ENCODE data around the gene SLC24A4. TPM values are rescaled to one million over a fixed set of nuclear protein-coding genes. Genes with fewer than 3 reads are reported as not detected.

Gene SLC24A4
- total and polyA plus RNA-seq, 2 of the 4 experiments (the other 2 are of a cell fraction), result not detected

GRCh38 chr14:92513204-92513965 lies 190.4 kb downstream of the SLC24A4 start, which contains the start of gene RIN3:
TSS of gene RIN3 (plus strand) at chr14:92513781. CDS start at chr14:92513933, 152 bp downstream.
- CTCF ChIA-PET, result interaction anchor here (0.9 kb wide), 1 partner anchor 54 kb away, joined by 3 read pairs; no protein-coding TSS in a partner anchor
- Histone ChIP-seq H4K8ac (ENCODE audit: low read depth in 2 of 2, low read length in 2 of 2) (peak within 1 kb of the TSS; percentile 84 to 91), H2AK9ac (replicated peaks; ENCODE audit: low read depth, low read length, poor library complexity) (peak within 1 kb of the TSS; percentile 98), H3K23ac (ENCODE audit: low read depth, low read length) (peak within 1 kb of the TSS; percentile 88), H3K79me1 (ENCODE audit: low read depth in 1 of 2, low read length in 2 of 2) (peaks cover 19 to 51% of the 10 kb centered on the region in 2 experiments), H3K4me1 (ENCODE audit: control insufficient read depth, insufficient read depth, low read length) (peaks cover 13% of the 10 kb centered on the region), H3K4me3 (ENCODE audit: insufficient read depth, low read depth, low read length) (peak within 1 kb of the TSS; percentile 68), H2BK15ac (ENCODE audit: low read depth, low read length) (peak within 1 kb of the TSS; percentile 55; the same call in 2 of the 3 replicates), H3K9me1 (ENCODE audit: insufficient read depth, low read length) (peaks cover 9% of the 10 kb centered on the region), H4K20me1 (ENCODE audit: insufficient read depth, low read length) (no peaks in the 10 kb centered on the region; the same call in none of the 2 replicates), H2BK20ac (ENCODE audit: low read depth, low read length) (peak within 1 kb of the TSS; percentile 54; the same call in 1 of the 2 replicates), H4K91ac (ENCODE audit: insufficient read depth, low read depth, low read length) (peak within 1 kb of the TSS; percentile 94), H2AK5ac (ENCODE audit: low read depth, low read length) (peak within 1 kb of the TSS; percentile 41), H2BK5ac (ENCODE audit: low read depth, low read length, poor library complexity, severe bottlenecking) (peak within 1 kb of the TSS; percentile 67), H3K56ac (ENCODE audit: extremely low read depth, insufficient read depth, low read length) (peak within 1 kb of the TSS; percentile 56), H2AFZ (replicated peaks; ENCODE audit: low read length, poor library complexity) (peak within 1 kb of the TSS; percentile 91), H3K9me3 (ENCODE audit: control insufficient read depth, insufficient read depth, low read length) (no peaks in the 10 kb centered on the region), H3K27ac (ENCODE audit: insufficient read depth, low read length) (peak within 1 kb of the TSS; percentile 82), H3K27me3 (ENCODE audit: control insufficient read depth, insufficient read depth, low read length) (no peaks in the 10 kb centered on the region), H3K14ac (replicated peaks; ENCODE audit: low read depth, low read length) (peak within 1 kb of the TSS; percentile 93), H3K18ac (ENCODE audit: low read depth, low read length) (peak within 1 kb of the TSS; percentile 79), H3K9ac (ENCODE audit: low read depth, low read length) (peak within 1 kb of the TSS; percentile 92), H4K5ac (ENCODE audit: low read depth, low read length) (peak within 1 kb of the TSS; percentile 75), H3K4ac (ENCODE audit: low read depth, low read length) (peak within 1 kb of the TSS; percentile 93), H2BK120ac (ENCODE audit: low read depth, low read length) (peak within 1 kb of the TSS; percentile 89), H3K36me3 (ENCODE audit: control insufficient read depth, insufficient read depth, low read length) (no peaks in the 10 kb centered on the region), H3K4me2 (ENCODE audit: low read depth, low read length) (peak within 1 kb of the TSS; percentile 90)
- WGBS, 2 experiments (ENCODE audit: extremely low coverage in 2 of 2, insufficient read length in 1 of 2), result 9% methylated on average over 25 of the region's 79 CpGs; no CpG with 5 or more reads in 1 of the 2 experiments
- peak; percentile 65 for DNase-seq
- TF ChIP-seq RCOR1 (IDR thresholded peaks at IDR 0.05; ENCODE audit: insufficient replicate concordance, low read length), result peak; percentile 56
- TF ChIP-seq POLR2A (IDR thresholded peaks at IDR 0.05; ENCODE audit: low read depth, low read length), result peak; percentile 73
- TF ChIP-seq CEBPB (IDR thresholded peaks at IDR 0.05; ENCODE audit: low read depth, low read length), result no peak
- no peak for TF ChIP-seq MAZ (IDR thresholded peaks at IDR 0.05; ENCODE audit: borderline replicate concordance, low read depth, low read length)
- no peak for TF ChIP-seq USF2 (IDR thresholded peaks at IDR 0.05; ENCODE audit: low read depth, low read length)
- no peak for TF ChIP-seq CTCF (conservative IDR thresholded peaks at IDR 0.05; ENCODE audit: low read depth, low read length)
- TF ChIP-seq BHLHE40 (IDR thresholded peaks at IDR 0.05; ENCODE audit: low read depth, low read length), result no peak
- TF ChIP-seq CHD1 (IDR thresholded peaks at IDR 0.05; ENCODE audit: low read depth, low read length), result no peak
- no peak for TF ChIP-seq FOS (IDR thresholded peaks at IDR 0.05; ENCODE audit: low read depth, low read length)
- no peak for TF ChIP-seq RAD21 (IDR thresholded peaks at IDR 0.05; ENCODE audit: low read length)
- dilution Hi-C loops (cut with HindIII; ENCODE audit: low sequenced_read_pairs, unreplicated experiment) (no loop called here), intact Hi-C loops (cut with micrococcal nuclease) (loop anchor here (1.0 to 10.0 kb wide), 3 partner anchors 39 to 169 kb away; no protein-coding TSS in a partner anchor), in situ Hi-C loops (cut with MboI; ENCODE audit: low sequenced_read_pairs) (no loop called here)
- BruUV-seq (replicated peaks), result no TSS peak
- POLR2A ChIA-PET (ENCODE audit: unreplicated experiment), result interaction anchor here (0.7 kb wide), 1 partner anchor 1125 kb away, joined by 3 read pairs; no protein-coding TSS in a partner anchor
- peak; percentile 63 for ATAC-seq (ENCODE audit: low read depth)

All from IMR-90 (cell line).